Ovary (tissue), 9 donors: ENCODE data around the gene LMLN. TPM values are rescaled to one million over a fixed set of nuclear protein-coding genes. Genes with fewer than 3 reads are reported as not detected.
A peak's percentile ranks its signal among the peaks of the same experiment; 100 is the strongest.
"Not testable (repeated sequence)": the region's sequence is repeated elsewhere in the genome, so short reads cannot be mapped to it uniquely, and the experiment has no call there.

Experiments
- DNase-seq, 5 donors: peaks; one replicate each; pipeline ENCODE4 v3.0.0-alpha.2; 2019 to 2020
- H3K27ac ChIP-seq, 2 donors: fragments of 200-600 bp; one replicate each; pipeline versions ENCODE4 v1.5.1 to v1.8.0; 2019 to 2022
- H3K27me3 ChIP-seq: fragments of 200-600 bp; one replicate; pipeline ENCODE4 v1.8.0; 2022
- H3K36me3 ChIP-seq: fragments of 200-600 bp; sonication (generic); one replicate; pipeline ENCODE4 v1.5.1; 2019
- H3K4me1 ChIP-seq: one replicate; pipeline ENCODE4 v1.8.1; 2013; ENCODE audit warnings: mild to moderate bottlenecking, moderate library complexity; ENCODE audit not compliant: insufficient read depth
- H3K4me3 ChIP-seq: fragments of 200-600 bp; sonication (generic); one replicate; pipeline ENCODE4 v1.5.1; 2017
- H3K9me3 ChIP-seq, 2 donors: fragments of 200-600 bp in 1 of 2; sonication (generic) in 1 of 2; one replicate each; pipeline versions ENCODE4 v1.5.1 to v1.8.1; 2013 to 2019; ENCODE audit warnings: mild to moderate bottlenecking in 1 of 2, moderate library complexity in 1 of 2
- EP300 ChIP-seq: sonication (generic); formaldehyde crosslinking; IDR thresholded peaks from one replicate; pipeline ENCODE4 v1.6.1; 2017; ENCODE audit warnings: antibody characterized with exemption
- POLR2A ChIP-seq: fragments of 450-650 bp; IDR thresholded peaks from one replicate; pipeline ENCODE4 v1.6.1; 2017; ENCODE audit warnings: antibody characterized with exemption, mild to moderate bottlenecking, moderate library complexity
- WGBS, 3 donors: extraction: QIAGEN DNeasy Blood & Tissue Kit in 1 of 3; methylation state at CpG; one replicate each; pipeline versions ENCODE4 v1.1.5 to v1.1.7; 2013 to 2017; 5-methylcytosine and 5-hydroxymethylcytosine counted together
- intact Hi-C, 4 donors: fragments of 100-400 bp; cut with DNase I; formaldehyde crosslinking; loops; one replicate each; pipeline versions ENCODE4 v1.11.0 to v1.15.1; 2022 to 2023
- polyA plus RNA-seq, 2 donors: library from polyadenylated mRNA; stranded (reverse); fragments of 200-250 nt in 1 of 2; fragments of 350-450 nt in 1 of 2; fragmentation: Illumina TruSeq in 1 of 2; extraction: RNeasy Lipid Tissue Mini Kit (QIAGEN cat#74804) in 1 of 2; gene quantifications; one replicate each; pipeline ENCODE4 v1.2.3, GENCODE V29; 2013 to 2014
- total RNA-seq, 7 donors: library from RNA; depleted of rRNA in 2 of 7; stranded (reverse); fragments of >200 nt in 2 of 7; fragmentation: NEBNext Ultra II Directional in 3 of 7; extraction: Animal tissue kit (Norgen Biotek cat#: 25700) in 3 of 7; gene quantifications; one replicate each; pipeline versions ENCODE4 v1.1.0 to v1.2.4, GENCODE V29; 2016 to 2023
- TF ChIP-seq, protein P1 (sequence below), 3 donors: fragments of 450-650 bp in 2 of 3; fragments of 200-600 bp in 1 of 3; IDR thresholded peaks; one replicate each; pipeline versions ENCODE4 v1.5.1 to v1.8.0; 2016 to 2022; ENCODE audit warnings: antibody characterized with exemption in 3 of 3, mild to moderate bottlenecking in 1 of 3
- donor health status: DM: no; HTN: no; CAD: no; lungs with moderate emphysema.
- donor health status: DM: no; HTN: no; CAD: no.
- donor health status: Bipolar disorder and iron deficiency.
- donor health status: DM: yes; HTN: yes; CAD: no.
- donor health status: DM: no; HTN: no; CAD: no.
- donor health status: DM: yes; HTN: yes; CAD: no.

LMLN gene
- total and polyA plus RNA-seq, 9 donors: 2.4 to 12.8 (median 7.4) TPM

DNA sequence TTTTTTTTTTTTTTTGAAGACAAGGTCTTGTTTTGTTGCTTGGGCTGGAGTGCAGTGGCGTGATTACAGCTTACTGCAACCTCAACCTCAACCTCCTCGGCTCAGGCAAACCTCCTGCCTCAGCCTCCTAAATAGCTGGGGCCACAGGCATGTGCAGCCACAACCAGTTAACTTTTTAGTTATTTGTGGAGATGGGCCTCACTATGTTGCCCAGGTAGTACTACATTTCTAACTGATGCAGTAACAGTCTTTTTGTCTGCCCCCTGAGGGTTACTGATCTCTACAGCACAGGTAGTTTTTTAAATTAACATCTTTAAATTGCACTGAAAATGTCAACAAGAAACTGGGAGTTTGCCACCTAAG is 3.4 kb upstream of the LMLN start:
- Histone ChIP-seq H3K9me3 (no peaks in the 10 kb centered on the region), H3K27me3 (no peaks in the 10 kb centered on the region), H3K36me3 (no peaks in the 10 kb centered on the region), H3K27ac (no peak overlapping the region), H3K4me1 (peaks cover 7% of the 10 kb centered on the region), H3K4me3 (no peak overlapping the region)
- 86 to 93% (median 92%) methylated on average over 2 of the region's 2 CpGs for WGBS, 3 donors
- no peak for TF ChIP-seq POLR2A
- TF ChIP-seq, protein P1, sequence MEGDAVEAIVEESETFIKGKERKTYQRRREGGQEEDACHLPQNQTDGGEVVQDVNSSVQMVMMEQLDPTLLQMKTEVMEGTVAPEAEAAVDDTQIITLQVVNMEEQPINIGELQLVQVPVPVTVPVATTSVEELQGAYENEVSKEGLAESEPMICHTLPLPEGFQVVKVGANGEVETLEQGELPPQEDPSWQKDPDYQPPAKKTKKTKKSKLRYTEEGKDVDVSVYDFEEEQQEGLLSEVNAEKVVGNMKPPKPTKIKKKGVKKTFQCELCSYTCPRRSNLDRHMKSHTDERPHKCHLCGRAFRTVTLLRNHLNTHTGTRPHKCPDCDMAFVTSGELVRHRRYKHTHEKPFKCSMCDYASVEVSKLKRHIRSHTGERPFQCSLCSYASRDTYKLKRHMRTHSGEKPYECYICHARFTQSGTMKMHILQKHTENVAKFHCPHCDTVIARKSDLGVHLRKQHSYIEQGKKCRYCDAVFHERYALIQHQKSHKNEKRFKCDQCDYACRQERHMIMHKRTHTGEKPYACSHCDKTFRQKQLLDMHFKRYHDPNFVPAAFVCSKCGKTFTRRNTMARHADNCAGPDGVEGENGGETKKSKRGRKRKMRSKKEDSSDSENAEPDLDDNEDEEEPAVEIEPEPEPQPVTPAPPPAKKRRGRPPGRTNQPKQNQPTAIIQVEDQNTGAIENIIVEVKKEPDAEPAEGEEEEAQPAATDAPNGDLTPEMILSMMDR (IDR thresholded peaks at IDR 0.05): no peak
- DNase-seq: no peak
- intact Hi-C loops: no loop called here

DNA sequence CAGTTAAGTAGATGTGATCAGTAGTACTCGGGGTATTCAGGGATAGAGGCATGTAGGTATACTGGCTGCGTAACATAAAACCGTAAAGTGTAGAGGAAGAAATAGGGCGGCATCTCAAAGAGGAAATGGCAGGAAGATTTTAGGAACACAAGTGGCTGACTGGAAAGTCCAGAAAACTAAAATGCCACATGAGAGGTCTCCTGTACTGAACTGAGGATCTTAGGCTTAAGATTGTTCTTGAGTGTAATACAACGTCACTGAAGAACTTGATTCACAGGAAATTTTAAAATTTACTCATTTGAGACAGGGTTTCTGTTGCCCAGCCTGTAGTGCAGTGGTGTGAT is 2.3 kb upstream of the LMLN start:
- DNase-seq: no peak
- Histone ChIP-seq H3K9me3 (no peaks in the 10 kb centered on the region), H3K27me3 (no peaks in the 10 kb centered on the region), H3K27ac (no peak overlapping the region), H3K4me3 (no peak overlapping the region), H3K4me1 (peaks cover 5% of the 10 kb centered on the region), H3K36me3 (no peaks in the 10 kb centered on the region)
- no peak for TF ChIP-seq POLR2A
- TF ChIP-seq EP300: no peak
- TF ChIP-seq, protein P1 (IDR thresholded peaks at IDR 0.05): no peak
- WGBS, 3 donors: 76 to 87% (median 82%) methylated on average over 5 of the region's 5 CpGs
- intact Hi-C loops: no loop called here

DNA sequence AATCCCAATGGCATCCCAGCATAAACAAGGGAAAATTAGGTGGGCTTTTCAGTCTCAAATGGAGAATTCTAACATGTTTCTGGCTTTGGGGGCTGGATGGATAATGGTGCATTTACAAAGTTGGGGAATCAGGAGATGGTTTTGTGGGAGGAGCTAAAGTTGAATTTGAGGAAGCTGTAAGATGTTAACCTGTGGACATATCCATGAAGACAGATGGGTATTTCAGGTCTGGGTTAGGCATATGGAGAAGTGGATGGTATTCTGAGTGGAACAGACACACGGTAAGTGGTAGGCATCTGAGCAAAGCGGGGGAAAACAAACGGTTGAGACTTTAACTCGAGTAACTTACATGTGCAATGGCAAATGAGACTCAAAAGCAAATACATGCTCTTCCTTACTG is 1.7 kb upstream of the LMLN start:
- TF ChIP-seq, protein P1 (IDR thresholded peaks at IDR 0.05): no peak
- no peak for TF ChIP-seq POLR2A
- TF ChIP-seq EP300: no peak
- intact Hi-C loops: no loop called here
- peaks cover 5% of the 10 kb centered on the region for H3K4me1 ChIP-seq
- no peaks in the 10 kb centered on the region for H3K9me3 ChIP-seq
- no peak overlapping the region for H3K27ac ChIP-seq
- H3K36me3 ChIP-seq: no peaks in the 10 kb centered on the region
- H3K27me3 ChIP-seq: no peaks in the 10 kb centered on the region
- H3K4me3 ChIP-seq: no peak overlapping the region
- no peak for DNase-seq
- 88 to 93% (median 91%) methylated on average over 4 of the region's 4 CpGs for WGBS, 3 donors

DNA sequence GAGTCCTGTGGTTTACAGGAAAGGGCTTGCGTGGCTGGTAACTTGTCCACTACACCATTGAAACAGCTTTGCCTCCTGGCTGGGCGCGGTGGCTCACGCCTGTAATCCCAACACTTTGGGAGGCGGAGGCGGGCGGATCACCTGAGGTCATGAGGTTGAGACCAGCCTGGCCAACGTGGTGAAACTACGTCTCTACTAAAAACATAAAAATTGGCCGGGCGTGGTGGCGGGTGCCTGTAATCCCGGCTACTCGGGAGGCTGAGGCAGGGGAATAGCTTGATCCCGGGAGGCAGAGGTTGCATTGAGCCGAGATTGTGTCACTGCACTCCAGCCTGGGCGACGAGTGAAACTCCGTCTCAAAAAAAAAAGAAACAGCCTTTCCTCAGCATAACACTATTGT is 1.2 kb upstream of the LMLN start:
- H3K4me1 ChIP-seq, H3K27ac ChIP-seq, intact Hi-C loops, H3K36me3 ChIP-seq, H3K27me3 ChIP-seq, H3K9me3 ChIP-seq, H3K4me3 ChIP-seq: not testable (repeated sequence)
- peak in 4 of 5 donors; percentile 34 to 46 (median 44) for DNase-seq
- 85 to 92% (median 90%) methylated on average over 19 of the region's 19 CpGs for WGBS, 3 donors

DNA sequence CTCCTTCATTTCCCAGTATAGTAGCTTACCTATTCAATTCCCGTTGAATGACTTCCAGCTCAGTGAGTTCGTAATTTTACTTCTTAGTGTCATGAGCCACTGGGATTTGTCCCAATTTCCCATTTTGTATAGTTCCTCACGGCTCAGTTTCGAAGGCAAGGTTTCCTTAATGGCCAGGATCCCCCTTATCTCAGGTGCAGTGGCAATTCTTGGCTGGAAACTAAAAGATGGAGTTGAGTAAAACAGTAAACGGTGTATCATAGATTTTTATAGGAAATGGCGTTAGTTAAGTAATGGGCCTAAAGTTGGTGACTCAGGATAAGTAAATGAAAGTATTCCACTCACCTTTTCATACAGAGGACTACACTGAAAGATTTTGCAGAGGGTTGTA is 522 bp upstream of the LMLN start:
- peaks cover 5% of the 10 kb centered on the region for H3K4me1 ChIP-seq
- WGBS, 3 donors: 37 to 45% (median 42%) methylated on average over 6 of the region's 6 CpGs

More for the DNA sequence above, 522 bp upstream of the LMLN start:
- peak overlapping the region; percentile 89 for H3K4me3 ChIP-seq
- no peak for DNase-seq
- intact Hi-C loops: no loop called here
- no peaks in the 10 kb centered on the region for H3K36me3 ChIP-seq
- H3K27me3 ChIP-seq: no peaks in the 10 kb centered on the region
- peak overlapping the region in 1 of 2 donors; percentile 70 for H3K27ac ChIP-seq
- TF ChIP-seq, protein P1 (IDR thresholded peaks at IDR 0.05): no peak
- no peak for TF ChIP-seq EP300
- TF ChIP-seq POLR2A: no peak
- no peaks in the 10 kb centered on the region for H3K9me3 ChIP-seq
